ENCODE results near the gene RPL5.

RPL5 gene

GRCh38 chr1:92820024-92820423 is 11.8 kb upstream of the RPL5 start:
- no peak for DNase-seq (ENCODE audit: low read depth)

- DNase-seq (ENCODE audit: low read depth) = no peak
Observed at GRCh38 chr1:92820551-92820950, 11.3 kb upstream of the RPL5 start.

- no peak for DNase-seq (ENCODE audit: low read depth)
Observed at GRCh38 chr1:92822879-92823278, 9.0 kb upstream of the RPL5 start.

GRCh38 chr1:92826792-92827191 is 5.0 kb upstream of the RPL5 start:
- no peak for DNase-seq (ENCODE audit: low read depth)

GRCh38 chr1:92831368-92831761 is 475 bp upstream of the RPL5 start:
- no peak for DNase-seq (ENCODE audit: low read depth)

GRCh38 chr1:92832537-92833114 is 786 bp downstream of the RPL5 start:
- no peak for DNase-seq (ENCODE audit: low read depth)

GRCh38 chr1:92833840-92834239 is 2.0 kb downstream of the RPL5 start:
- DNase-seq (ENCODE audit: low read depth) = no peak

- no peak for DNase-seq (ENCODE audit: low read depth)
Observed at GRCh38 chr1:92834617-92835016, 2.8 kb downstream of the RPL5 start.

- no peak for DNase-seq (ENCODE audit: low read depth)
Observed at GRCh38 chr1:92837062-92837461, 5.2 kb downstream of the RPL5 start.

GRCh38 chr1:92838519-92838918 is 6.7 kb downstream of the RPL5 start:
- no peak for DNase-seq (ENCODE audit: low read depth)

- DNase-seq (ENCODE audit: low read depth) = no peak
Observed at GRCh38 chr1:92839442-92839841, 7.6 kb downstream of the RPL5 start.

- no peak for DNase-seq (ENCODE audit: low read depth)
Observed at GRCh38 chr1:92840600-92840999, 8.8 kb downstream of the RPL5 start.

GRCh38 chr1:92842082-92843045 is 10.5 kb downstream of the RPL5 start:
- no peak for DNase-seq (ENCODE audit: low read depth)

GRCh38 chr1:92843046-92843423 is 11.2 kb downstream of the RPL5 start:
- DNase-seq (ENCODE audit: low read depth) = no peak

- no peak for DNase-seq (ENCODE audit: low read depth)
Observed at GRCh38 chr1:92843429-92844352, 11.9 kb downstream of the RPL5 start.

GRCh38 chr1:92844439-92844838 is 12.6 kb downstream of the RPL5 start:
- DNase-seq (ENCODE audit: low read depth) = no peak

GRCh38 chr1:92845908-92846307 is 14.1 kb downstream of the RPL5 start:
- no peak for DNase-seq (ENCODE audit: low read depth)

- DNase-seq (ENCODE audit: low read depth) = no peak
Observed at GRCh38 chr1:92848201-92848600, 16.4 kb downstream of the RPL5 start.

GRCh38 chr1:92850019-92850418 is 18.2 kb downstream of the RPL5 start:
- DNase-seq (ENCODE audit: low read depth) = no peak

GRCh38 chr1:92851729-92852128 is 19.9 kb downstream of the RPL5 start:
- DNase-seq (ENCODE audit: low read depth) = no peak

- DNase-seq (ENCODE audit: low read depth) = no peak
Observed at GRCh38 chr1:92853299-92853698, 21.5 kb downstream of the RPL5 start.

GRCh38 chr1:92854101-92854785 is 22.4 kb downstream of the RPL5 start:
- no peak for DNase-seq (ENCODE audit: low read depth)

All from stimulated activated CD4-positive, alpha-beta T cell treated with anti-CD3 and anti-CD28 coated beads, Interleukin-2, amount 100 ng/mL, for 4 hours (primary cell).